Caco-2 (cell line): ENCODE data around the gene SLC37A1. TPM values are rescaled to one million over a fixed set of nuclear protein-coding genes. Genes with fewer than 3 reads are reported as not detected.

Experiments used
- BruUV-seq: library from RNA; stranded (reverse); fragments of 400-500 nt; replicated peaks from 2 replicates; lab custom pipeline; 2021; lab: Mats Ljungman, UMichigan
- CTCF ChIA-PET: fragments of 300-600 bp; sonication (Branson Sonifier 250); formaldehyde crosslinking; loops from one replicate; lab custom pipeline; 2022; ENCODE audit warnings: antibody characterized with exemption; lab: Charles Lee
- POLR2A ChIA-PET: fragments of 300-600 bp; sonication (Branson Sonifier 250); formaldehyde crosslinking; loops from one replicate; lab custom pipeline; 2022; ENCODE audit warnings: antibody characterized with exemption; lab: Charles Lee
- DNase-seq, 2 experiments: peaks; one replicate each; pipeline versions ENCODE4 v3.0.0 to v3.0.0-alpha.2; 2020 to 2022
- H3K27me3 ChIP-seq: replicated peaks from 2 replicates; pipeline ENCODE4 v1.6.0; 2011; ENCODE audit warnings: low read length; ENCODE audit not compliant: control insufficient read depth, insufficient read depth
- H3K36me3 ChIP-seq: 2 replicates; pipeline ENCODE4 v1.5.1; 2011; ENCODE audit warnings: low read length; ENCODE audit not compliant: control insufficient read depth, insufficient read depth
- H3K4me1 ChIP-seq: fragments of 250-450 bp; sonication (Bioruptor Pico); 2 replicates; pipeline ENCODE4 v1.5.1; 2020; ENCODE audit warnings: mild to moderate bottlenecking
- H3K4me3 ChIP-seq: 2 replicates; pipeline ENCODE4 v1.5.1; 2011; ENCODE audit warnings: low read depth, mild to moderate bottlenecking, control low read depth, low read length
- H3K9me3 ChIP-seq: fragments of 250-450 bp; sonication (Bioruptor Pico); 2 replicates; pipeline ENCODE4 v1.5.1; 2020; ENCODE audit warnings: mild to moderate bottlenecking, moderate library complexity
- H3K27ac Mint-ChIP-seq: one replicate; pipeline ENCODE4 v1.8.0; 2022; ENCODE audit warnings: mixed read lengths; ENCODE audit not compliant: unreplicated experiment
- H3K27me3 Mint-ChIP-seq: one replicate; pipeline ENCODE4 v1.8.0; 2022; ENCODE audit warnings: mixed read lengths; ENCODE audit not compliant: insufficient read depth, unreplicated experiment
- H3K36me3 Mint-ChIP-seq: one replicate; pipeline ENCODE4 v1.8.0; 2022; ENCODE audit warnings: mild to moderate bottlenecking, mixed read lengths; ENCODE audit not compliant: insufficient read depth, unreplicated experiment
- H3K4me1 Mint-ChIP-seq: one replicate; pipeline ENCODE4 v1.8.0; 2022; ENCODE audit warnings: low read depth, mixed read lengths; ENCODE audit not compliant: unreplicated experiment
- H3K4me3 Mint-ChIP-seq: one replicate; pipeline ENCODE4 v1.8.0; 2022; ENCODE audit warnings: mild to moderate bottlenecking, moderate library complexity, mixed read lengths; ENCODE audit not compliant: unreplicated experiment
- H3K9me3 Mint-ChIP-seq: one replicate; pipeline ENCODE4 v1.8.0; 2022; ENCODE audit warnings: mixed read lengths; ENCODE audit not compliant: unreplicated experiment
- intact Hi-C: fragments of 100-400 bp; cut with micrococcal nuclease; formaldehyde crosslinking; loops from one replicate; pipeline ENCODE4 v1.10.0; 2022; ENCODE audit not compliant: unreplicated experiment
- total RNA-seq: library from RNA; stranded (reverse); gene quantifications from 2 replicates; pipeline ENCODE4 v1.2.3, GENCODE V29; 2022
- TF ChIP-seq, protein P1 (sequence below), 2 experiments: fragments of 200-600 bp in 1 of 2; IDR thresholded peaks; 1 replicate in 1 of 2; 2 replicates in 1 of 2; pipeline versions ENCODE4 v1.5.1 to v1.8.0; 2011 to 2022; ENCODE audit warnings: antibody characterized with exemption in 1 of 2, control low read depth in 1 of 2, inconsistent platforms in 1 of 2, low read depth in 1 of 2, low read length in 1 of 2, mild to moderate bottlenecking in 1 of 2, moderate library complexity in 1 of 2; ENCODE audit not compliant: insufficient read depth in 1 of 2, severe bottlenecking in 1 of 2, unreplicated experiment in 1 of 2

SLC37A1 gene
- total RNA-seq, 1 experiment from 2014 or later = 9.8 TPM

DNA sequence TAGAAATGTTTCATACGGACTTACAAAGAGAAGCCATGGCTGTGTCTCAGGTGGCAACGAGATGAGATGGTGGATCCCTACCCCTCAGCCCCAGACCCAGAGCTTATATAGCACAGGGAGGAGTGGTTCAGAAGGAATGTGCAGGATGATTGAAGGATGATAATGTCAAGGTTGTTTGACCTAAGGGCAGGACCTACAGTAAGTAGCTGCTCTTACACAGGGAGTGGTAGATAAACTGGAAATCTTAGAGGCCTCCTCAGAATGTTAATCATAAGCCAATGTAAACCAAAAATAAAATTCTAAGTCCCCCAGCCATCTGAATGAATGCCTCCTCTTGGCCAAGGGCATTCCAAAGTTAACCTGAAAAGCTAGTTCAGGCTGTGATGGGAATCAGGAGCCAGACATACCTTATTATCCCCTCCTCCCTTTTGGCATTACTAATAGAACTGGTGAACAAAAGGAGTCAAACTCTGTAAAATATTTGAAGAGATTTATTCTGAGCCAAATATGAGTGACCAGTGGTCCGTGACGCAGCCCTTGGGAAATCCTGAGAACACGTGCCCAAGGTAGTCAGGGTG, 94.0 kb downstream of the SLC37A1 start:
- peak overlapping the region; percentile 42 for H3K27ac Mint-ChIP-seq
- intact Hi-C loops = loop anchor here (10.0 kb wide), 1 partner anchor 1017 kb away; no protein-coding TSS in a partner anchor
- H3K27me3 ChIP-seq = no peaks in the 10 kb centered on the region
- ChIA-PET CTCF (interaction anchor here (1.8 kb wide), 1 partner anchor 14 kb away, joined by 12 read pairs; no protein-coding TSS in a partner anchor), POLR2A (no interaction called here)
- no peaks in the 10 kb centered on the region for H3K36me3 ChIP-seq
- peaks cover 29% of the 10 kb centered on the region for H3K4me1 ChIP-seq
- no peaks in the 10 kb centered on the region for H3K27me3 Mint-ChIP-seq
- peaks cover 16% of the 10 kb centered on the region for H3K9me3 Mint-ChIP-seq
- peak; percentile 49 to 64 for DNase-seq
- H3K36me3 Mint-ChIP-seq = peaks cover 11% of the 10 kb centered on the region
- TF ChIP-seq, protein P1, sequence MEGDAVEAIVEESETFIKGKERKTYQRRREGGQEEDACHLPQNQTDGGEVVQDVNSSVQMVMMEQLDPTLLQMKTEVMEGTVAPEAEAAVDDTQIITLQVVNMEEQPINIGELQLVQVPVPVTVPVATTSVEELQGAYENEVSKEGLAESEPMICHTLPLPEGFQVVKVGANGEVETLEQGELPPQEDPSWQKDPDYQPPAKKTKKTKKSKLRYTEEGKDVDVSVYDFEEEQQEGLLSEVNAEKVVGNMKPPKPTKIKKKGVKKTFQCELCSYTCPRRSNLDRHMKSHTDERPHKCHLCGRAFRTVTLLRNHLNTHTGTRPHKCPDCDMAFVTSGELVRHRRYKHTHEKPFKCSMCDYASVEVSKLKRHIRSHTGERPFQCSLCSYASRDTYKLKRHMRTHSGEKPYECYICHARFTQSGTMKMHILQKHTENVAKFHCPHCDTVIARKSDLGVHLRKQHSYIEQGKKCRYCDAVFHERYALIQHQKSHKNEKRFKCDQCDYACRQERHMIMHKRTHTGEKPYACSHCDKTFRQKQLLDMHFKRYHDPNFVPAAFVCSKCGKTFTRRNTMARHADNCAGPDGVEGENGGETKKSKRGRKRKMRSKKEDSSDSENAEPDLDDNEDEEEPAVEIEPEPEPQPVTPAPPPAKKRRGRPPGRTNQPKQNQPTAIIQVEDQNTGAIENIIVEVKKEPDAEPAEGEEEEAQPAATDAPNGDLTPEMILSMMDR (IDR thresholded peaks at IDR 0.05; ENCODE audit: insufficient read depth in 1 of 2, low read depth in 1 of 2, low read length in 1 of 2, severe bottlenecking in 1 of 2, unreplicated experiment in 1 of 2) = no peak
- H3K9me3 ChIP-seq = peaks cover 16% of the 10 kb centered on the region; the same call in 1 of the 2 replicates
- peaks cover 18% of the 10 kb centered on the region for H3K4me1 Mint-ChIP-seq
- no peak overlapping the region for H3K4me3 ChIP-seq
- BruUV-seq = no TSS peak
- peak overlapping the region; percentile 32 for H3K4me3 Mint-ChIP-seq

DNA sequence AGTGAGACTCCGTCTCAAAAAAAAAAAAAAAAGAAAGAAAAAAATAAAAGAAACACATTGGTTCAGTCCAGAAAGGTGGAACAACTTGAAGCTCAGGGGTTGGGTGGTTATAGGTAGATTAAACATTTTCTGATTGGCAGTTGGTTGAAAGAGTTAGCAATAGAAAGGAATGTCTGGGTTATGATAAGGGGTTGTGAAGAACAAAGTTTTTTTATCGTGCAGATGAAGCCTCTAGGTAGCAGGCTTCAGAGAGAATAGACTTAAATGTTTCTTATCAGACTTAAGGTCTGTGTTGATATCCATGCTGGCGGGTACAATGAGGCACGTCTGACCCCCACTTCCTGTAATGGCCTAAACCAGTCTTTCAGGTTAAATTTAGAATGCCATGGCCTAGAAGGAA, 94.8 kb downstream of the SLC37A1 start:
- Mint-ChIP-seq H3K4me3 (no peak overlapping the region), H3K27ac (peak overlapping the region; percentile 53), H3K27me3 (no peaks in the 10 kb centered on the region), H3K4me1 (peaks cover 18% of the 10 kb centered on the region), H3K36me3 (peaks cover 11% of the 10 kb centered on the region), H3K9me3 (peaks cover 16% of the 10 kb centered on the region)
- CTCF ChIA-PET = no interaction called here
- peak in 1 of 2 experiments; percentile 41 for DNase-seq
- no TSS peak for BruUV-seq
- Histone ChIP-seq H3K4me1 (peaks cover 29% of the 10 kb centered on the region), H3K27me3 (no peaks in the 10 kb centered on the region), H3K4me3 (no peak overlapping the region), H3K9me3 (peaks cover 16% of the 10 kb centered on the region; the same call in 1 of the 2 replicates), H3K36me3 (no peaks in the 10 kb centered on the region)
- POLR2A ChIA-PET = no interaction called here
- TF ChIP-seq, protein P1 (IDR thresholded peaks at IDR 0.05; ENCODE audit: insufficient read depth in 1 of 2, low read depth in 1 of 2, low read length in 1 of 2, severe bottlenecking in 1 of 2, unreplicated experiment in 1 of 2) = no peak
- intact Hi-C loops = loop anchor here (10.0 kb wide), 1 partner anchor 1016 kb away; no protein-coding TSS in a partner anchor

DNA sequence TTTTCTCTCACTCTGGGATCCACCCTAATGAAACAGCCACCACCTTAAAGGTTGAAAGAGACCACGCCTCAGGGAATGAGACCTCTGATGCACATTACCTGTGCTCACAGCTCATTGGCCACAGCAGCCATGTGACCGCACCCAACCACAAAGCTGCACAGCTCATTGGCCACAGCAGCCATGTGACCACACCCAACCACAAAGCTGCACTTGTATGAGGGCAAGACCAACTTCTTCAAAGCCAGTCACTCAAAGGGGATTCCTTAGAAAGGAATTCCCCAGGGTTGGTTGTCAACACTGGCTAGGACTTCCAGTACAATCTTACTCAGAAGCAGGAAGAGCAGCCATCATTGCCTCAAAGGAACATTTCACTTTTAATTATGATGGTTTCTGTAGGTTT, 96.2 kb downstream of the SLC37A1 start:
- H3K27me3 ChIP-seq = no peaks in the 10 kb centered on the region
- Mint-ChIP-seq H3K9me3 (peaks cover 10% of the 10 kb centered on the region), H3K4me3 (no peak overlapping the region), H3K27me3 (no peaks in the 10 kb centered on the region), H3K4me1 (peaks cover 18% of the 10 kb centered on the region), H3K36me3 (peaks cover 11% of the 10 kb centered on the region), H3K27ac (no peak overlapping the region)
- H3K9me3 ChIP-seq = peaks cover 7% of the 10 kb centered on the region; the same call in 1 of the 2 replicates
- CTCF ChIA-PET = no interaction called here
- H3K36me3 ChIP-seq = no peaks in the 10 kb centered on the region
- no TSS peak for BruUV-seq
- TF ChIP-seq, protein P1 (IDR thresholded peaks at IDR 0.05; ENCODE audit: insufficient read depth in 1 of 2, low read depth in 1 of 2, low read length in 1 of 2, severe bottlenecking in 1 of 2, unreplicated experiment in 1 of 2) = no peak
- DNase-seq = peak in 1 of 2 experiments; percentile 45
- H3K4me1 ChIP-seq = peaks cover 32% of the 10 kb centered on the region
- no peak overlapping the region for H3K4me3 ChIP-seq
- intact Hi-C loops = loop anchor here (5.0 to 10.0 kb wide), 2 partner anchors 323 to 1015 kb away; no protein-coding TSS in a partner anchor
- POLR2A ChIA-PET = no interaction called here
